NCI-H1417 (cell line): Measurements from ENCODE around the gene GIT1.
A peak's percentile ranks its signal among the peaks of the same experiment; 100 is the strongest.

Source experiments
- DNase-seq, 3 experiments: peaks; one replicate each; lab custom pipeline; 2025; lab: John Stamatoyannopoulos, UW

Gene GIT1

GRCh38 chr17:29593591-29594518, 4.4 kb upstream of the GIT1 start:
- DNase-seq, result peak; percentile 30 to 69 (median 65)

DNA sequence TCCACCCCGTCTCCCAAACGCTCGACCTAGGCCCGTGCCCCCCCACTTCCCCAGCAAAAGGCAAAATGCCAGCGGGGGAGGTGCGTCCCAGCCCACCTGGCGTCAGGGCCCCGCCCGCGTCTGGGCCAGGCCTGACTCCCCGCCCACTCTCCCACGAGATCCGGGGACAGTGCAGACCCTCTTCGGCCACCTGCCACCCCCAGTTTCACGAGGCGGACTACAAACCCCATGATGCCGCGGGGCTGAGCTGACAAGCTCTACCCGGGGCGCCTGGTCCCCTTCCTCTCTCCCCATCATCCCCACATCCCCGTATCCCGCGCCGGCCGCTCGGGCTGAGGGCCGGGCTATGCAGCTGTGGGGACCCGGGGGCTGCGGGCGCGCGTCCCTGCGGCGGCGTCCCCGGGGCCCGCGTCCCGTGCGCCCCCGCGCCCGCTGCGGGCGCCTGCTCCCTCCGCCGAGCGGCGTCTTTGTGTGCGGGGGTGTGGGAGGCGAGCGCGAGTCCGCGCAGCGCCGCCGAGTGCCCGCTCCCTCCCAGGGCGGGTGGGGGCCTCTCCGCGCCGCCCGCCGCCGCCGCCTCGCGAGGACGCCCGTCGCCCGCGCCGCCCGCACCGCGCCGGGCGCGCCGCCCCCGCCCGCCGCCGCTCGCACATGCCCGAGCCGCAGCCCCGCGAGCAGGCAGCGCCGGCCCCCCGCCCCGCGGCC, 3.6 kb upstream of the GIT1 start, which contains the start of gene ANKRD13B:
ANKRD13B (plus strand) TSS at position 283 of the 702 bp plus-strand sequence. CDS start 490 bp downstream, outside the sequence.
- peak; percentile 37 to 74 (median 69) for DNase-seq

GRCh38 chr17:29591737-29592608, 2.5 kb upstream of the GIT1 start:
- peak; percentile 87 to 95 (median 92) for DNase-seq

GRCh38 chr17:29591146-29591736, 1.8 kb upstream of the GIT1 start:
- peak in 2 of 3 experiments; percentile 84 to 90 for DNase-seq

- peak in 2 of 3 experiments; percentile 78 to 84 for DNase-seq
Measured at GRCh38 chr17:29590411-29591145, 1.1 kb upstream of the GIT1 start.

GRCh38 chr17:29588562-29589411, 661 bp downstream of the GIT1 start:
- peak; percentile 46 to 70 (median 58) for DNase-seq

DNA sequence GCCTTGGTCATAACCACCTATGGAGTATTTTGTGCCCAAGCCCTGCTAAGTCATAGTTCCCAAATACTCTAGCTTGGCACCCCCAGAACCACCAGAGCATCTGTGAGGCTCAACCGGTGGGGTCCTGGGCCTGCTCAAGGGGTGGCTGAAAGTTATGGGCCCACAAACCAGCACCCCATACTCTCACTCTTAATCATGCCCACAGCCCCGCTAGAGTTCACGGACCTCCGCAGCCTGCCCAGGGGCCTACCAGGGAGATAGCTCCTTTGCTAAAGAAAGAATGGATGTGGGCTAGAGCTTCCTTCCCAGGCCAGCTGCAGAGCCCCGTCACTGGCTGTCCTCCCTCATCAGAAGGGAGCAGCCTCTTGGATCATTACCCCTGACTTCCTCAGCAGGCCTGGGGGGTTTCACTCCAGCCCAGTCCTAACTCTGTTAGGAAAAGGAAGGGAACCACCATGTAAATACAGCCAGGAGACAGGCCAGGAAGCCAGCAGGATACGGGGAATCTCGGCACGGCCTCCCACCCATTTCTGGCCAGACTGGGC, 1.4 kb downstream of the GIT1 start:
- peak in 1 of 3 experiments; percentile 32 for DNase-seq

DNA sequence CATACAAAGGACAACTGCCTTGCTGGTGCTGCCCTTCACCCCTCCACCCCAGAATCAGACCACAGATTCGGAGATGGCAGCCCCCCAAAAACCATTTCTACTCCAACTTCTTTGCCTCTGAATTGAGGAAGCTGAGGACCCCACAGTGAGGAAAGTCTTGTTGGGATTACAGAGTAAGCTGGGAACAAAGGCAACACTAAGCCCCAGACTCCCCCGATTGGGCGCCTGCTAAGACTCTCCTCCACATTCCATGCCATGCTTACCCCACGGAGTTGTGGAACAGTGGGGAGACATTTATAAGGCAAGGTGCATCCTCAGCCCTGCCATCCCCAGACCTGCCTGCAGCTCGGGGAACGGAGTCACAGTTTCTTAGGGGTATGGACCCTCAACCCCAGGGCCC, 1.9 kb downstream of the GIT1 start:
- no peak for DNase-seq

DNA sequence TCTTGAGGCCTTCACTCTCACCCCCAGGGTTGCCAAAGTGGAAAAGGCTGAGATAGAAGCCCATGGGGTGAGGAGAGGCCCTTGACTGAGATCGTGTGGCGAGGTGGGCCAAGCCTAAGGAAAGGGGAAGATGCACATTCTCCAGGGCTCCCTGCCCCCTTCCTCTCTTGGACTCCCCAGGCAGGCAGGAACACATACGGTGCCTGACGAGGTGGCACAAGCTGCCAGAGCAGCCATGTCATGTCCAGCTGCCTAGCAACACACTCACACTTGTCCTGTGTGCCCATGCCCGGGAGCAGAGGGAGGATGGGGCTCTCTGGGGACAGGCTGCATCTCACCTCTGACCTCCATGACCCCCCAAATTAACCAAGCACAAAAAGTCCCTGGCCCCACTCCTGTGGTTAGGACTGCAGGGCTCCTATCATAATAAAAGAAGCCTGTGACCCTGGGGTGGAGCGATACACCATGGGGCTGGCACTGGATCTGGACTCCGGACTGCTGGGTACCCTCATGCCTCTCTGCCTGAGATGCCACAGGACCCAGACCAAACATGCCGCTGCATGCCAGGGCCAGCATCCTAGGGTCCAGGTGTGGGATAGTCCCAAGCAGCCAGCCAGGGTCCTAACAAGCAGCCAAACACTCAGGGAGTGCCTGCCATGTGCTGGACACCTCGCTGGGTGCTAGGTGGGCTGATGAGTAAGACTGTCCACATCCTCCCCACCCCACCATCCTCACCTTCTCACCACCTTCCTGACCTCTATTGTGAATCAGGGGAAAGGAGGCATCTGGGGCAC, 2.6 kb downstream of the GIT1 start:
- no peak for DNase-seq

DNA sequence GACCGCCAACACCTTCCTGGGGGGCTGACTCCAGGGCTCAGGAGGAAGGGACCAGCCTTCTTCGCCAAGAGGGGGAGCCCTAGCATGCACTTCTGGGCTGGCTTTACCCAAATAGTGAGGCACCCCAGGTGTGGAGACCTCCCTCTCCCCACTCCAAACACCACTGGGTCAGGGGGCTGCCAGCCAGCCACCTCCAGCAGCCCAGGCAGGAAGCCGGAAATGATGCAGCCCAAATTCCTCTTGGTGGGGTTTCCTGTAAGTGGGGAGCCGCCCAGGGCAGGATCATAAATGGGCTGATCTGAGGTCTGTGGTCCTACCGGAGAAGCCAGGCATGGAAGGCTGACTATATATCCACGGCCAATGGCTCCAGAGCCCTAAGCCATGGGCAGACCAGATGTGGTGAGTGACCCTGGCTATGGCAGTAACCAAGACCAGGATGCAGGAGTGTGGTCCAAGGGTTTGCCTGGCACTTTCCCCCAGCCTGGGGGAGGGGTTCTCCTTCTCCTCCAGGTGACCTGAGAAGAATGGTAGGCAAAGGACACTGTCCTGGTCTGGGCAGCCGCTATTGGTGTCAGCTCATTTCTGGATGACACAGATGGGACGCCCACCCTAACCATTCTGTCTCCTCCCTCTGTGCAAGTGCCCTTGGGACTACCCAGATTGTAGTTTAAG, 4.2 kb downstream of the GIT1 start:
- no peak for DNase-seq

- no peak for DNase-seq
Measured at GRCh38 chr17:29584452-29585079, 4.9 kb downstream of the GIT1 start.

- peak in 1 of 3 experiments; percentile 7 for DNase-seq
Measured at GRCh38 chr17:29583324-29584248, 5.9 kb downstream of the GIT1 start.

DNA sequence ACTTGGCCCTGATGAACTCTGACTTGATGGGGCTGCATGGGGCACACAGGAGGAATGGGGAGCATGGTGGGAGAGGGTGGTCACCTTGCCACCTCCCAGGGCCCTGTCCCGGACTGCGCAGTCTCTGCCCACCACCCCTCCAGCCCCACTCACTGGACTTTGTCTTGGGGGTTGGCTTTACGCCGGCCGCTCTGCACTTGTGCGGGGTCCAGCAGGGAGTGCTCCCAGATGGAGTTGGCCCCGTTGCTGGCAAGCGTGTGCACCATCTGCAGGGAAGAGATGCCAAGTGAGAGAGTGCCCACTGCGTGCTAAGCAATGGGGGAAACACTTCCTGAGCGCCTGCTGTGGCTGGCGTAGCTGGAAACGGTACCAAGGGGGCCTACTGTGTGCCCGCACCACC, 6.7 kb downstream of the GIT1 start:
- no peak for DNase-seq

- no peak for DNase-seq
Measured at GRCh38 chr17:29582254-29582765, 7.1 kb downstream of the GIT1 start.

DNA sequence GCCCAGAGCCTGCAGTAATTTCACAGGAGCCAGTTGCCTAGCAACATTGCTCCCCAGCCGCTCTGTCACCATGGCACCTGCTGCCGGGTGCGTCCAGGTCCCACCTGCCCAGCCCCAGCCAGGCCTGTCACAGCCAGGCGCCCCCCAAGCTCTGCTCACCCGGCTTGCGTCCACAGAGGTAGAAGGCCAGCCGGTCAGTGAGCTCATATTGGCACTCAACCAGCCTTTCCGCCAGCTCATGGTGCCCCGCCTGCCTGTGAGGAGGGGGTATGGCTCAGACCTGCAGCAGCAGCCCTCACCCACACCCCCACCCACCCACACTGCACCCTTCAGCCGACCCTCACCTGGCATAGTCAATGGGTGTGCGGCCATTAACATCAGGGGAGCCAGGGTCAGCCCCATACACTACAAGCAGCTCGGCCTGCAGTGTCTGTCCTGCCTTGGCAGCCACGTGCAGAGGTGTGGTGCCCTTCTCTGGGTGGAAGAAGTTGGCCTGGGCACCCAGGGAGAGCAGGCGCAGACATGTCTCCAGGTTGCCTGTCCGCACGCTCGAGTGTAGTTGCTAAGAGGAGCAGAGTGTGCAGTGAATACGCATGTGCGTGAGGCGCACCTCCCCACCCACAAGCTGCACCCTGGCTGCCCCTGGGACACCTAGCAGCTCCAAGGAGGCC, 7.7 kb downstream of the GIT1 start:
- peak in 2 of 3 experiments; percentile 62 to 83 for DNase-seq
